ENCODE data around the gene TAPT1.
"Not testable (repeated sequence)": the region's sequence is repeated elsewhere in the genome, so short reads cannot be mapped to it uniquely, and the experiment has no call there.

The TAPT1 gene

DNA sequence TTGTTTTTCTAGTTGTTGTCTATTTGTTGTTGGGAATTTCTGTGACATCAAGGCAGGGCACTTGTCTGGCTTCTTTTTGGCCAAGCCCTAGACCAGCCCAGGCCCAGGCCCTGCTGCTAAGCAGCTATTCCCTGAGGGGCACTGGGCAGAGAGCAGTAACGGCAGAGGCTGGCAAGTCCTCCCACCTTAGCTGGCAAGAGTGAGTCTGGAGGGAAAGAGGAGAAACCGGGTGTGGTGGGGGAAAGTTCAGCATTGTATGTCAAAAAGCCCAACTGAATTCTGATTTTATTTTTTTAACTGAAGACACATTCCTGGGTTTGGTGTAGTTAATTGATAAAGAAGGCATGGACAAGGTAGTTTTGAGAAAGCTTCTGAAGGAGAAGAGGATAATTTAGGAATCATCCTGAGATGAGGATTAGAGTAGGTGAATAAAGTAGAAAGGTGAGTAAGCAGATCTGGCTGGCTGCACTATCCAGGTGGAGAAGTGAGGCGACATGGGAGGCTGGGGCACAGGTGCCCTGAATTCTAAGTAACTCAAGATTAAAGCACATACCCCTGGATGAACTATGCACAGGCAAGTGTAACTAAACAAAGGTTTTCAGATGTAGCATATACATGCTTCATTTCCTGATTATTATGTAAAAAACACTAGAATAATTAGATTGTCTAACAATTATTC is 57.4 kb downstream of the TAPT1 start:
- no peak for DNase-seq

DNA sequence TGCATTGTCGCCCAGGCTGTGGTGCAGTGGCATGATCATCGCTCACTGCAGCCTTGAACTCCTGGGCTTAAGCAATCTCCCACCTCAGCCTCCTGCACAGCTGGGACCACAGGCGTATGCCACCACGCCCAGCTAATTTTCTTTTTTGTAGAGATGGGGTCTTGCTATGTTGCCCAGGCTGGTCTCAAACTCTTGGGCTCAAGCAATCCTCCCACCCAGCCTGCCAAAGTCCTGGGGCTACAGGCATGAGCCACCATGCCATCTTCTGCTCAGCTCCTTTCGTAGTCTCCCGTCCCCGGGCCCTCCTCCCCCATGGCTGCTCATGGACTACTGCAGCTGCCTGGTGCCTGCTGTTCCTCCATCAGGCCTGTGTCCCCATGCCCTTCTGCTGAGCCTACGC is 58.1 kb downstream of the TAPT1 start:
- no peak for DNase-seq

DNA sequence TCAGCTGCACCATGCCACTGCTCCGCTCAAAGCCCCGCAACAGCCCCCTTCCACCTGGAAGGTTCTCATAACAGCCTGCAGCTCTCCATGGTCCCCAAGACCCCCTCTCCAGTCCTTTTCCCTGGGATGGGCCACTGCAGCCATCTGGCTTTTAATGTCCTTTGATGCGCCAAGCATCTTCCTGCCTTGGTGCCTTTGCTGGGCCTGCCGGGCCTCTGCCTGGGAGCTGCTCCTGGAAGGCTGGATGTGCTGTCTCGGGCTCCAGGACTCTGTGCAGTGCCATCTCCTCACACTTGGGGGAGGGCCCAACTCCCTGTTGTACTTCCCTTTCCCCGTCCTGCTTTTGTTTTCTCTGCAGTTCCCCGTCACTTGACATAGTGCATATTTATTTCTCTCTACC is 60.3 kb downstream of the TAPT1 start:
- no peak for DNase-seq

DNA sequence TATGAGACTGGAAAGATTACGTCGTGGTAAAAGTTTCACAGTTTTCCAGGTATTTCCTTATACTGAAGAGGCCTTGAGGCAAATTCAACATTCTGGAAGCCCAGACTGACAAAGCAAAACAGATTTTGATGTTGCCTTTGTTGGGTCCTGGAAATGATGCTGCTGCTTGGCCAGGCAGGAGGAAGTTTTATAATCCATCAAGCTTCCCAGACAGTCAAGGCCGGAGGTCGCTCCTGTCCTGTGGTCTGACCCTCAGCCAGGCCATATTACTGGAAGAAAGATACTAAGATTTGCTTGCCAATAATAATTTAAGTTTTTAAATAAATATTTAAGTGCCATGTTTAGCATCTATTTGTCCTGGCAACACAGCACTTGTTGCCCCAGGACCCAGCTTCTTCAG is 63.4 kb downstream of the TAPT1 start:
- no peak for DNase-seq

DNA sequence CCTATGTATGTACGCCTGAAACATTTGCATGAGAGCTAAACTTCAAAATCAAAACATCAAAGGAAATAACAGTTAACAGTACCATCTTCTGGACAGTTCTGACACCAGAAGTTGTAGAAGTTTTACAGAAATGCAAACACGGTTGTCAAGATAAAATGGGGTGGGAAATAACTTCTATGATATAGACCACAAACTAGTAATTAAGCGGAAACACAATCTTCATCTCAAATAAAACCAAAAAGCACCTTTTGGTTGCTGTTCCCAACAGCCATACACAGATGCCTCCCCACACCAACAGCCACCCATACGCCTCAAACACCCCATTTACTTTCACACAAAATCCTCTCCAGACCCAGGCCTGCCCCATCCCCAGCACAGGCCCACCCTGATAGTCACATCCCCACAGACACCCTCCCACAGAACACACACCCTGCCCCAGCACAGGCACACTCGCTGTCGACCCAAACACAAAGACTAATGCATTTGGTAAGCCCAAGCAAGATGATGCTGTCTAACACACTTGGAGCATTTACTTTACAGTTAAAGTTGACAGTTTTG is 64.3 kb downstream of the TAPT1 start:
- DNase-seq, result no peak

DNA sequence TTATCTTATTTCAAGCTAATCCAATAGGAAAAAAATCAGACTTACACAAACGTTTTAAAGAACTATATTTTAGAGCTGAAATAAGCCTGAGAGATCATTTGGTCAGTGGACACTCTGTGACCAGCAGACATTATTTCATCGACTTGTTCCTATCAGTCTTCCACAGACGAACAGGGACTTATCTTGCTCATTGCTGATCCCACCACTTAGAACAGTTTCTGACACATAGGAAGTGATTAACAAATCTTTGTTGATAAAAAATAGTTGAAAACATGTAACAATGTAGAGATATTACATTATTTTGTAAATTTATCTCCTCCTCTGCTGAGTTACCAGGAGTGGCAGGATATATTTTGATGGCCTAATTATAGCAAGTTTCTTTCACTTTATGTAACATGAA is 65.8 kb downstream of the TAPT1 start:
- DNase-seq, result no peak

DNA sequence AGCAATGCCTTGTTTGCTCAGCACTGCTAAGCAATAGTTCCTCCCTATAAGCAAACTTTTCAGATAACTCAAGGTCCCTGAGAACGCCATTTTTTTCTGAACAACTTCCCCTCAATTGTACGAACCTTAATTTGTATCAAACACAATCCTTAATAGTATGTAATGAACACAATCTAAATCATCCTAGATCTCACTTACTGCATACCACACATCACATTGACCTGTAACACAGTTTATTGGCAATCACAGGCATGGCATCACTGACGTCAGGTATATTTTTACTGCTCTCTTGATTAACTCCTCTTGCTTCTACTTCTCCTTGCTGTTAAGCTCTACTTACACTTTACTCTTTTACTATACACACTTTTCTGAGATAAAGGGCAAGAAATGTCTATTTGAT is 67.0 kb downstream of the TAPT1 start:
- no peak for DNase-seq

DNA sequence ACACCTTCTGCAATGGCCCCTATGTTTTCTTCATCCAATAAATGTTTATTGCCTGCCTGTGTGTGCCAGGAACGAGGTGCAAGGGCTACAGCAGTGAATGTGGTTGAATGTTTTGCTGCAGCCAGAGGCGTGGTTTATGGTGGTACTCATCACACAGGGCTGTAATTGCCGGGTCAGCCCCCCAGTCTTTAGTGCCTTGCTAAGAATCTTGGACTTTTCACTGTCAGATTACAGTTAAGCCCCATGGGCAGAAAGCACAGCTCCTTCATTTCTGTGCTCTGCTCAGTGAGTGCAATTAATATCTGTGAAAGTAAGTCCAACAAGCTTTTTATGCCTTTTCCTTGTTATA is 67.8 kb downstream of the TAPT1 start:
- DNase-seq, result no peak

DNA sequence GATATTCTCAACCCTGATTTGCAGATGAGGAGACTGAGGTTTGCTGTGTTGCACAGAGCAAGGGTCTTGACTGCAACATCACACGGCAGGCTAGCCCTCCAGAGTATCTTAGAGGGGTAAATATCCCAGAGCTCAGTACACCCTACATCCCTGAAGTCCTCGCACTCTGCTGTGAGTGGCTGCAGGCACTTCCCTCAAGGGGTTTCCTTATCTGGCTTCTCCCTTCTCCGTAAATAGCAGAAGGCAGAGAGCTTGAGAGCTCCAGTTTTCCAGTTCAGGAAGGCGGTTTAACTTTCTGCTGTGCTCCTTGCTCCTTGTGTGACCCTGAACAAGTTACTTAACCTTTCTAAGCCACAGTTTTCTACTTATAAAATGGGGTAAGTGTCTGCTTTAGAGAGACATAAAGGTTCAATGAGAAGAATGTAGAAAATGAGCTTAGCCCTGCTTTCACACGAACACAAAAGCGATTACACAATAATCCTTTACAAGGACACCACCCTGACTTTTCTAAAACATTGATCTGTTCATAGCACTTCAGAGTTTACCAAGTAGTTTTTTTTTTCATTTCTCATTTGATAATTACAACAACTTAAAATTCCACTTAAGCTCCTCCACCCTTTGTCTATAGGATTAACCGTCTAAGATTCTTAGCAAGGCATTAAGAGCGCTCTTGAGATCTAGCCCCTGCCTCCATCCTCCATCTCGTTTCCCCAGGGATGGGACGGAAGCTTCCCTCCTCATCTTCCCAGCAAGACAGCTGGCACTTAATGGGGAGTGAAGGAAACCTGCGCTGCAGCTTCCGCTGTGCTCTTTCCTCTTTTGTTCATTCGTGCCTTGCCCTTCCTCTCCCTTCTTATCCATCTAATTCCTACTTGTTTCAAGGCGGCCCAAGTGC is 68.4 kb downstream of the TAPT1 start:
- no peak for DNase-seq

DNA sequence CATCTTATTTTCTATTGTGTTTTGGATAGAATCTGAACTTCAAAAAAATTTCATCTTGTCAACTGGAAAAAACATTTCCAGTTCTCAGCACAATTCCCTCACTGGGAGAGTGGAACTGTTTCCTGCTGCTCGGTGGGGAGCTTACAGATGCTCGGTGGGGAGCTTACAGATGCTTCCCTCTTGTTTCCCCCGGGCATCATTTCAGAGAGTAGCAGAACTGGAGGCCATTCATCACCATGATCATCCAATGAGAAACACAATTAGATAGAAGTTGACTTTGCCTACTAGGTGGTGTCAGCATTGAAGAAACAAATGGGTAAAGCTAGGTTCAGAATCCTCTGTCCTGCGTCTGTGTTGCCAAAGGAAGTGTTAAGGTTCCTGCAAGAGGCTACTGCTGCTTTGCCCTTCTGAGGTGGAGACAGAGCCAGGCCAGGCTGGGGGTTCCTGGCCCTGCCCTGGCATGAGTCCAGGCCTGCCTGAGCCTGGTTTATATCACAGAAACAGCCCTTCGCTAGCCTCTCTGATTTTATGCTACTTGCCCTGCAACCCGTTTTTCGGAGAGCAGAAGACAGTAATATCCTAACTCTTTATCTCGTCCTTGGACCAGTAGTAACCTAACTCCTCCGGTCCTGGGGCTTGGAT is 70.6 kb downstream of the TAPT1 start:
- DNase-seq, result no peak

DNA sequence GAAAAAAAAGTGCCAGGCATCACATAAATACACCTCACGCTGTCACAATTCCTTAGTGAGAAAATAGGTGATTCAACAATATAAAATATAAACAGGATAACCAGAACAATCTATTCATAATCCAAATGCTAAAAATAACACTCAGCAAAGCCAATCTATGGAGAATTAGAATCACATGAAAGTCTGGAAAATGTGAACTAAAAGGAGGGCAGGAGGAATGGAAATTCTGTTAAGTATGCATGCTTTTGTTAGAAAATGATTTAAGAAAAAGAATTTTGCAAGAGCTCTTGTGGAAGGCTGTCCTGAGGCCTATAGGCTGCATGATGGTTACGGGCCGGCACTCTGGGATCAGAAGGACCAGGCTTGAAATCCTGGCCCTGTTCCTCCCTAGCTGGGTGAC is 71.8 kb downstream of the TAPT1 start:
- no peak for DNase-seq

DNA sequence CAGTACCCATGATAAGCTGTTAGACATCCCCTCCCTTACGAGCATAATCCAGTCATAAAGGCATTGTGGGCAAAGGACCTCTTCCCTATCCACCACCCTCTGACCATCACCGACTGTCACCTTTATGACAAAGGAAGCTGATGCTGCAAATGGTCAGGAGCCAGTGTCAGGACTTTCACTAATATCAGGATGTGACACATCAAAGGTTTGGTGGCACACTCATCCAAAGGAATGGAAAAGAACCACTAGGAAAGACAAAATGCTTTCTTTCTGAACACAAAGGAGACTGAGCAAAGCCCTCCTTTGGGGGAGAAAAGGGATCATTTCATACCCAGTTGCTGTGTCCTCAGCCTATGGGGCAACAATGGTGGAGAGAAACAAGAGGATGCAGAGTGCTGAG is 75.6 kb downstream of the TAPT1 start:
- DNase-seq, result no peak

DNA sequence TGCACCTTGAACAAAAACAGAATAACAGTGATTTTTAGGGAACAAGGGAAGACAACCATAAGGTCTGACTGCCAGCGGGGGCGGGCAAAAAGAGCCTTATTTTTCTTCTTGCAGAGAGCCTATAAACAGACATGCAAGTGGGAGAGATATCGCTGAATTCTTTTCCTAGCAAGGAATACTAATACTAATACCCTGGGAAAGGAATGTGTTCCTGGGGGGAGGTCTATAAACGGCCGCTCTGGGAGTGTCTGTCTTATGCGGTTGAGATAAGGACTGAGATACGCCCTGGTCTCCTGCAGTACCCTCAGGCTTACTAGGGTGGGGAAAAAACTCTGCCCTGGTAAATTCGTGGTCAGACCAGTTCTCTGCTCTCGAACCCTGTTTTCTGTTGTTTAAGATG is 81.4 kb downstream of the TAPT1 start:
- not testable (repeated sequence) for DNase-seq

DNA sequence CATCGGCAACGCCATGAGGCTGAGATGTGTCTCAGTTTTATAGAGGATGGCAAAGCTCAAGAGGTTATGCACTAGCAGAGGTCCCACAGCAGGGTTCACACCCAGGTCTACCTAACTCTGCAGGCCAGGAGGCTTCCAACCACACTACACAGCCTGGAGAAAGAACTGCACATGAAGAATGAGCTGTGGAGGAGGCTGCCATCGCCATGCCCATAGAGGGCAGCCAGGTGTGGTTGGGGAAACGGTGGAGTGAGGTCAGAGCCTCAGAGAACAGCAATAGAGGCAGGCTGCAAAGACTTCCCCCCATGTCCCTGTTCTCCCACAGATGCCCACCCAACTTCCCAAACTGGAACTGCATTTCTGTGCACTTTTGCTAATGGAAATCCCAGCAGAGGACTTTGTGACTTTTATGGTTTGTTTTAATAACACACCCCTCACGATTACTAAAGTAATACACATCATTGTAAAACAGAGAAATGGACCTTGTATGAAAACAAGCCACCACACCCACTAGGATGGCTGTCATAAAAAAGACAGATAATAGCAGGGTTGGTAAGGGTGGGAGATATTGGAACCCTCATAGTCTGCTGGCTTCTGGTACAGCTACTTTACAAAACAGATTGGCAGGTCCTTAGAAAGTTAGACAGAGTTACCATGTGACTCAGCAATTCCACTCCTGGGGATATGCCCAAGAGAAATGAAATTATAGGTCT is 83.5 kb downstream of the TAPT1 start:
- no peak for DNase-seq

DNA sequence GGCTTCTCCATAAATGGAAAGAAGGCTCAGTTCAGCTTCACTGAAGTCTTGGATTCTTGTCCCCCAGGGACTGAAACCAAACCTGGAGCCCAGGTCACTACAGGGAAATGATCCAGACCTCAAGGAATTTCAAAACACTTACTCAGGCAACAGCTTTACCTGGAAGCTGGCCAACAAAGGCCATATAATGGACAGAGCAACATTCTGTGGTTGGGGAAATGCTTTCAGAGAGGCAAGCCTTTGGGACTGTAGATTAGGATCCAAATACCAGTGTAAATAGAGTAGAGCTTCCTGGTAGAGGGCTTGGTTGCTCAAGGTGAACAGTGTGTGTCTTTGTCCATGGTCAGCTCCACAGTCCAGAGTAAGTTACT is 85.4 kb downstream of the TAPT1 start:
- no peak for DNase-seq

DNA sequence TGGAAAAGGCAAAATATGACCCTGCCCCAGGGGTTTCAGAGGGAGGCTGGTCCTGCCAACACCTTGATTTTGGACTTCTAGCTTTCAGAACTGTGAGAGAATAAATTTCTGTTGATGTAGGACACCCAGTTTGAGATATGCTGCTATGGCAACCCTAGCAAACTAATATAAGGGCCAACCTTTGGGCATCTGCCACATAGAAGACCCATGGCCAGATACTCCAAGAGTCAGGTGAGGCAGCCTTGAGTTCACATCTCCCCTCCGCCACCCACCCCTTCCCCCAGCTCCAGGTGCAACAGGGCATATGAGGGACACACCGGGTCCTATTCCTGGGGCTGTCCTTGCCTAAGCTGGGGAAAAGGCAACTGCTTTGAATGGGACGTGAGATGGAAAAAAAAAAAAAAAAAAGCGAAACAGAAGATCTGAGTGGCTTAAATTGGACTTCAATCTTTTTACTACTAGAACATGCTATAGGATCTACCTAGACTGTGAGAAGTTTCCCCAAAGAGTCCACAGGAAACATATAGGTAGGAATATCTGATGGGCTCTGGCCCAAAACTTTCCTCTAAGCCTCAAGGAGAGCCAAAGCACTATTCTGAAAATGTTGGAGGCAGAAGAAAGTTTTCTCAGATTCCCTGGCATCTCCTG is 85.9 kb downstream of the TAPT1 start:
- no peak for DNase-seq

DNA sequence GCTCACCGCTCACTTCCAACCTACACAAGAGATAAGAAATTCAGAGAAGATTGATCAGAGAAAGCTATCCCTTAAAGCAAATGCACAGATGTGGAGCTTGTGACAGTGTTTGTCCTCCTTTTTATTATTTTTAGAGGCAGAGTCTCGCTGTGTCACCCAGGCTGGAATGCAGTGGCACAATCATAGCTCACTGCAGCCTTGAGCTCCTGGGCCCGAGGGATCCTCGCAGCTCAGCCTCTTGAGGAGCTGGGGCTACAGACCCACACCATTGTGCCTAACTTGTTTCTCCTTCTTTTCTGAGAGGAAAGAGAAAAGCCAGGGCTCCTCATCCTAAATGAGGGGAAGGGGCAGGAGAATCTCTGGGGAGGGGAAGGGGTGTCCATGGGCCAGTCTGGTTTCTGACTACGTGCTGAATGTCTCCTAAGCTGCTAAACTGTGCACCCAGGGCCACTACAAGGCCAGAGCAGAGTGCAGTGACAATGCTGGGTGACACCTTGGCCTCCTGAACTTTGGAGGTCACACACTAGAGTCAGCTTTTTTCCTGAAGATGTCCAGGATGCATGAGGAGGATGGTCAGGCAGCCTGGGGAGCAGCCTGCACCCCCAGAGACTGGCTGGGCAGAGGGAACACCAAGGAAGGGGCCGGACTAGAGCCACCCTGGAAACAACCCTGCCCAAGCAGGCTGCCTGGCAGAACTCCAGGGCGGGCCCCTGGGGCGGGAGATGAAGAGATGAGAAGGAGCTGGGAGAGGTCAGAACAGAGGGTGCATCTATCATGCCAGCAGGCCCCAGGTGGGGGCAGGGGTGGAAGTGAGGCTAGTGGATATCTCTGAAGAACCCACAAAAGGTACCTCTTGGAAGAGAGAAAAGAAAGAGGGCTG is 87.0 kb downstream of the TAPT1 start:
- no peak for DNase-seq

DNA sequence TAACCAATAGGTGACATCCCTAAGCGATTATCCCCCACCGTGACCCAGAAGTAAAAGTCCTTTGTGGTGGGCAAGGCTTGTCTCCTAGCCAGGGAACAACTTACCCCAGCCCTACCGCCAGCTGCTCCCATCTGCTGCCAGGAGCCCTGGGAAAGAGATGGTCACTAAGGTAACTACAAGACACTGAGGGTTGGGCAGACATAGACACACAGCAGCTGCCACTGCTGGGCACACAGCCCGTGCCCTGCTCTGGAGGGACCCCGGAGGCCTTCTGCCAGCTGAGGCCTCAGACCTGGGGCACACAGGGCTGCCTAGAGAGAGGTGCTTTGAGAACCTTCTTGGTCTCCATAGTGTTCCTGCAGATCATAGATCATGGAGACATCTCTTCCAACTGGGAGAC is 89.4 kb downstream of the TAPT1 start:
- peak; percentile 71 for DNase-seq

DNA sequence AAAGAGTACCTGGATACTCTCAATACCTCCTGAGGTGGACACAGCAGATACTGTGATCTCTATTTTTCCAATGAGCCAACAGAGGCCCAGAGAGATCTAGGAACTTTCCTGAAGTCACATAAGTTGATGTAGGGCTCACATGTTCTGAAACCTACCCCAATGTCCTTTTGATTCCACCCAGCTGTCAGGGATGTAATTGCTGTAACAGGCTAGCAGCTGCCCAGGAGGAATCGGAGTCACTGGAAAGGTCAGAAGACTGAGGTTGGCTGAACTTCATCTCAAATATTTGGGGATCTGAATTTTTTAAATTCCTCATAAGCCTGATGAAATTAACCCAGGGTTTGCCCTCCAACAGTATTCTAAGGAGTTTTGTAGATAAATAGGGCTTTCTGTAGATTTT is 90.0 kb downstream of the TAPT1 start:
- DNase-seq, result no peak

DNA sequence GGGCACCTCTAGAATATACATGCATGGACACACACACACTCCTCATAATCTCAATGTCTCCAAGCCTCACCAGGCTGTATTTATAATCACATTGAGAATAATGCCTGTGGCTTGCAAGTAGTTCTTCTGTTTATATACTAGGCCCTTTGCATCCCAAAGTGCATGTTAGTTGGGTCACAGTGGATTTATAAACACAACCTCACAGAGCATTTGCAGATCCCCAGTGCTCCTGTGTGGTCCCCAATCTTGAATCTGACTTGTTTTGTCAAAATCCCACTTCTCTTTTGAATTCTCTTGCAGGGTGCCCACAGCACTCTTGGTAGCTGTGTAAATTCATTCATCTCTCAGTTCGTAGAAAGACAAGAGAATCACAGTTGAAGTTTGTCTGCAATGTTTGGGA is 92.9 kb downstream of the TAPT1 start:
- no peak for DNase-seq

DNA sequence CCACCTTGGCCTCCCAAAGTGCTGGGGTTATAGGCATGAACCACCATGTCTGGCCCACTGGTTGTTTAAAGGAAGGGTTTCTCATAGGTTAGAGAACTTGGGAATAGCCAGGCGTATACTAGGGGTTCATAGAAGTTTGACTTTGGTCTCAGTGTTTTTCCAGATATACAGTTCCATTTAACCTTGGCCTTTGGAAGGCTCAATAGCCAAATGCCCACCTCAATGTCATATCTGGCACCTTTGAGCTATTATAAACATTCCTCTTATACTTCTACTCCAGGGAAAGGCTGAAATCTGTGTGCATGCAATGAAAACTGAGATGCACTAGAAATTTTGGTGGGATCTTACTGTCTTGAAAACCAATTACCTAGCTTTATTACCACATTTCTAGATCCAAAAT is 95.0 kb downstream of the TAPT1 start:
- DNase-seq, result no peak

DNA sequence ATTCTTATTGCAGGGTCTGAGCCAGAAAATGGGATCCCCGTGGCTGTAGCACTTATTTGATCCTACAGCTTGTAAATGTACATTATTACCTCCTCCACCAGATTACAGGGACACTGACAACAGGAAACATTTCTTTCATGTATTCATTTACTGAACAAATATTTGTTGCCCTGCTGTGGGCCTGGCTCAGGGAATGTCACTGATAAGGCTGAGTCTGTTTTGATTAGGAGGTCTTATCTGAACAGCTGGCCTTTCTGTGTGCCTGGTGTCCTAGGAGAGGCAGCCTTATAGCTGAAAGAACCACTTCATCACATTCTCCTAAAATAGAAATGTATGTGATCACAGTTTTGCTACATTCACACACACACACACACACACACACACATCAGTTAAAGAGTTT is 96.9 kb downstream of the TAPT1 start:
- DNase-seq, result peak; percentile 81

All from NCI-H1092 (cell line).